ENCODE results near the gene B3GALT5. TPM values are rescaled to one million over a fixed set of nuclear protein-coding genes. Genes with fewer than 3 reads are reported as not detected.

B3GALT5 gene
- total RNA-seq, 4 donors from 2014 or later, result 0.27 to 7.4 (median 4.3) TPM

DNA sequence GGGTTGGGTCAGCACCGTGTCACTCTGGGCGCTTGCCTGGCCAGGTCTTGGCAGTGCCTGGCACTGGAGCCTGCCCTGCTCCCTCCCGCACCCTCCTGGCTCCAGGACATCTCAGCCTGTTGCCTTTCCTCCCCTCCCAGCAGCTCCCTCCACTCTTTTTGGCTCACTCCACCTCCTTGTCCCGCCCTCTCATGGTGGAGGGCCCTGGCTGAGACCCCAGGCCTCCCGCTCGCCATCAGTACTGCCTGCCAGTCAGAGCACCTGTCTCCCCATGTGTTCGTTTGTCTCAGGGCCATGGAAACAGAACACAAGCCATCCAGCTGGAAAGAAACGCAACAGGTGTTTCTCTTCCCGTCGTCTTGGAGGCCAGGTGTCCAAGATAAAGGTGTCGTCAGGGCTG lies 61.0 kb downstream of the B3GALT5 start:
- no peak for DNase-seq
- TF ChIP-seq, protein P1, sequence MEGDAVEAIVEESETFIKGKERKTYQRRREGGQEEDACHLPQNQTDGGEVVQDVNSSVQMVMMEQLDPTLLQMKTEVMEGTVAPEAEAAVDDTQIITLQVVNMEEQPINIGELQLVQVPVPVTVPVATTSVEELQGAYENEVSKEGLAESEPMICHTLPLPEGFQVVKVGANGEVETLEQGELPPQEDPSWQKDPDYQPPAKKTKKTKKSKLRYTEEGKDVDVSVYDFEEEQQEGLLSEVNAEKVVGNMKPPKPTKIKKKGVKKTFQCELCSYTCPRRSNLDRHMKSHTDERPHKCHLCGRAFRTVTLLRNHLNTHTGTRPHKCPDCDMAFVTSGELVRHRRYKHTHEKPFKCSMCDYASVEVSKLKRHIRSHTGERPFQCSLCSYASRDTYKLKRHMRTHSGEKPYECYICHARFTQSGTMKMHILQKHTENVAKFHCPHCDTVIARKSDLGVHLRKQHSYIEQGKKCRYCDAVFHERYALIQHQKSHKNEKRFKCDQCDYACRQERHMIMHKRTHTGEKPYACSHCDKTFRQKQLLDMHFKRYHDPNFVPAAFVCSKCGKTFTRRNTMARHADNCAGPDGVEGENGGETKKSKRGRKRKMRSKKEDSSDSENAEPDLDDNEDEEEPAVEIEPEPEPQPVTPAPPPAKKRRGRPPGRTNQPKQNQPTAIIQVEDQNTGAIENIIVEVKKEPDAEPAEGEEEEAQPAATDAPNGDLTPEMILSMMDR (IDR thresholded peaks at IDR 0.05), result no peak
- TF ChIP-seq POLR2A (IDR thresholded peaks at IDR 0.05), result no peak
- no peak overlapping the region for H3K4me3 ChIP-seq (replicated peaks in 1 of 3)
- intact Hi-C loops (cut with DNase I), result no loop called here
- H3K4me1 ChIP-seq, result peaks cover 25 to 38% of the 10 kb centered on the region in 2 donors
- 85 to 93% methylated on average over 11 of the region's 11 CpGs for WGBS, 2 donors
- no peaks in the 10 kb centered on the region for H3K9me3 ChIP-seq
- no peaks in the 10 kb centered on the region for H3K36me3 ChIP-seq
- H3K27me3 ChIP-seq, result no peaks in the 10 kb centered on the region
- H3K27ac ChIP-seq, result no peak overlapping the region

DNA sequence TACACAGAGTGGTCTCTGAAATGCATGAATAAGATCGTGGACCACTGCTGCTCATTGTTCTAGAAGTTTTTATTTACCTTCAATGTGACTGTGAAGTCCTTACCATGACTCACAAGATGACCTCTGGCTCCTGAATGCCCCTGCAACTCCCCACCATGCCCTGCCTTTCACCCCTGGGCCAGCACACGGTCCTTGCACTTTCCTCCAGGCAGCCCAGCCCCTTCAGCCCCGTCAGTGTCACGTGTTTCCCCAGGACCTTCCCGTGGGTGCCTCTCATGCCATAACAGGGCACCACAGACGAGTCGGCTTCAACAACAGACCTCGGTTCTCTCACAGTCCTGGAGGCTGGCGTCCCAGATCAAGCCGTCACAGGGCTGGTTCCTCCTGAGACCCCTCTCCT lies 62.1 kb downstream of the B3GALT5 start:
- WGBS, 2 donors, result 81 to 82% methylated on average over 10 of the region's 10 CpGs
- Histone ChIP-seq H3K27me3 (no peaks in the 10 kb centered on the region), H3K27ac (no peak overlapping the region), H3K4me1 (peaks cover 20 to 32% of the 10 kb centered on the region in 2 donors), H3K4me3 (replicated peaks in 1 of 3) (no peak overlapping the region), H3K36me3 (no peaks in the 10 kb centered on the region), H3K9me3 (no peaks in the 10 kb centered on the region)
- DNase-seq, result no peak
- intact Hi-C loops (cut with DNase I), result no loop called here
- no peak for TF ChIP-seq POLR2A (IDR thresholded peaks at IDR 0.05)
- TF ChIP-seq, protein P1 (IDR thresholded peaks at IDR 0.05), result no peak

DNA sequence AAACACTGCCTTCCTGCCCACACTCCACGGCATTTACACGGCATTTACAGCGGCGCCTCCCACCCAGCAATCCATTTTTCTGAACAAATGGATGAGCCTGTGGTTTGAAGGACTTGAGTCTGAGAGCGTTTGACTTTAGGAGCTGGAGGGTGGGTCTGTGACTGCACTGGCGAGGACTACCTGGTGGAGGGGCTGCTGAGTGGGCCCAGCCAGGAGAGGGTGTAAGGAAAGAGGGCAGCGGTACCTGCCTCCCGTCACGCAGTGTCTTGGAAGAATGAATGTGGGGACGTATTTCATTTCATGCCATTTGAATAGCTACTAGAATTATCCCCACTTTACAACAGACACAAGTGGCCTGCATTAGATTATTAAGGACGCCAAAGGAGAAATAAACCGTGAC lies 62.9 kb downstream of the B3GALT5 start:
- Histone ChIP-seq H3K9me3 (no peaks in the 10 kb centered on the region), H3K27me3 (no peaks in the 10 kb centered on the region), H3K36me3 (no peaks in the 10 kb centered on the region), H3K4me1 (peaks cover 13 to 24% of the 10 kb centered on the region in 2 donors), H3K27ac (peak overlapping the region; percentile 11 to 75 (median 69)), H3K4me3 (replicated peaks in 1 of 3) (no peak overlapping the region)
- TF ChIP-seq, protein P1 (IDR thresholded peaks at IDR 0.05), result no peak
- TF ChIP-seq POLR2A (IDR thresholded peaks at IDR 0.05), result no peak
- no peak for DNase-seq
- 61 to 68% methylated on average over 12 of the region's 12 CpGs for WGBS, 2 donors
- intact Hi-C loops (cut with DNase I), result no loop called here

DNA sequence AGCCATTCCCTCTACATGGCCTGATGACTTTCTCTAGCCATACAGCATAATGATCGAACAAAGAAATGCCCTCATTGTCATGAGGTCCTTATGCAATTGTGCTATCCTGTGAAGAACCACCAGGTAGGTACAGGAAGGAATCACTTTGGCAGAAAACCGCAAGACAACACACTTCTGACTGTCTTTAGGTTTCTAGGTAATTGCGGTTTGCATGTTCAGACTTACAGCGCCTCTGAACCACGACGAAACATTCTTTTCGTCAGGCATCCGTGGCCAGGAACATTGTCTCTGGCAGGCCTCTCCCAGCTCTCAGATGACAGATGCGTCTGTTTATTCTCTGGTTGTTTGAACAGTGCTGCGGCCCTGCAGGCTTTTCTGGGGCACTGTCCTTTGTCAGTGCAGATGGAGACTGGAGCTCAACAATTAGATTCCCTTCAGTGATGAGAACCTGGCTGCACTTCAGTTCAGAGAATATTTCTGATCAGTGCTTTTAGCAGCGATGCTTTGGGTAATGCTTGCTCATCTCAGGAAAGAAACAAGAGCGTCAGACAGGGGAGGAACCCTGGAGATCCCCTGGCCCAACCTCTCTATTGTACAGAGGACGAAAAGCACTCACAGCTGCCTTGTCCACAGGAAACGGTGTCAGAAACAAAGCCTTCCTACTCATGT lies 63.4 kb downstream of the B3GALT5 start:
- intact Hi-C loops (cut with DNase I), result no loop called here
- H3K4me3 ChIP-seq (replicated peaks in 1 of 3), result no peak overlapping the region
- TF ChIP-seq, protein P1 (IDR thresholded peaks at IDR 0.05), result peak in 3 of 6 experiments; percentile 0 to 23 (median 2)
- no peak for TF ChIP-seq POLR2A (IDR thresholded peaks at IDR 0.05)
- peaks cover 12 to 22% of the 10 kb centered on the region in 2 donors for H3K4me1 ChIP-seq
- no peaks in the 10 kb centered on the region for H3K36me3 ChIP-seq
- no peaks in the 10 kb centered on the region for H3K27me3 ChIP-seq
- peak; percentile 56 to 74 for DNase-seq
- WGBS, 2 donors, result 21 to 36% methylated on average over 14 of the region's 14 CpGs
- H3K27ac ChIP-seq, result peak overlapping the region; percentile 11 to 75 (median 69)
- H3K9me3 ChIP-seq, result no peaks in the 10 kb centered on the region

DNA sequence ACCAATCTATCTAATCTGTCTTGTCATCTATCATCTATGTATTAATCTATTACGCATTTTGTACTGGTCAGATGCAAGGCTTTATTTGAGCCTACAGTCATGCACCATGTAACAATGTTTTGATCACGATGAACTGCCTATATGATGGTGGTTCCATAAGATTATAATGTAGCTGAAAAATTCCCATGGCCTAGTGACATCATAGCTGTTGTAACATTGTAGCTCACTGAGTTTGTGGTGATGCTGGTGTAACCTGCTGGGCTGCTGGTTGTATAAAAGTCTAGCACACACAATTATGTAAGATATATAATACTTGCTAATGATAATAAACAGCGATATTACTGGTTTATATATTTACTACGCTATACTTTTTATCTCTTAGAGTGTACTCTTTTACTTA lies 67.5 kb downstream of the B3GALT5 start:
- TF ChIP-seq, protein P1 (IDR thresholded peaks at IDR 0.05), result no peak
- TF ChIP-seq POLR2A (IDR thresholded peaks at IDR 0.05), result no peak
- no peak for DNase-seq
- intact Hi-C loops (cut with DNase I), result no loop called here
- H3K36me3 ChIP-seq, result no peaks in the 10 kb centered on the region
- no peak overlapping the region for H3K27ac ChIP-seq
- H3K9me3 ChIP-seq, result no peaks in the 10 kb centered on the region
- 96 to 97% methylated on average over 4 of the region's 4 CpGs for WGBS, 2 donors
- no peaks in the 10 kb centered on the region for H3K27me3 ChIP-seq
- H3K4me3 ChIP-seq (replicated peaks in 1 of 3), result no peak overlapping the region
- peaks cover 12 to 20% of the 10 kb centered on the region in 2 donors for H3K4me1 ChIP-seq
